Upper lobe of left lung (tissue), 6 donors: ENCODE measurements around the gene MAD2L1. TPM values are rescaled to one million over a fixed set of nuclear protein-coding genes. Genes with fewer than 3 reads are reported as not detected.

Source experiments
- ATAC-seq, 2 donors: fragments of 200-7000 bp; cut with Tn5 transposase; one replicate each; pipeline ENCODE4 v1.9.1; 2022; ENCODE audit warnings: mild to moderate bottlenecking in 2 of 2, moderate library complexity in 2 of 2; ENCODE audit not compliant: low FRiP score in 2 of 2
- DNase-seq, 2 donors: peaks; one replicate each; pipeline ENCODE4 v3.0.0-alpha.2; 2019 to 2020
- H3K27ac ChIP-seq, 4 donors: fragments of 200-600 bp; sonication (generic); one replicate each; pipeline ENCODE4 v1.5.1; 2016 to 2019
- H3K27me3 ChIP-seq, 4 donors: fragments of 200-600 bp; sonication (generic); one replicate each; pipeline ENCODE4 v1.5.1; 2017 to 2019
- H3K36me3 ChIP-seq, 4 donors: fragments of 200-600 bp; sonication (generic); one replicate each; pipeline ENCODE4 v1.5.1; 2016 to 2019
- H3K4me1 ChIP-seq, 4 donors: fragments of 200-600 bp; sonication (generic); one replicate each; pipeline ENCODE4 v1.5.1; 2018 to 2019
- H3K4me3 ChIP-seq, 4 donors: fragments of 200-600 bp; sonication (generic); one replicate each; pipeline ENCODE4 v1.5.1; 2017 to 2019; ENCODE audit warnings: mild to moderate bottlenecking in 2 of 4, moderate library complexity in 1 of 4
- H3K9me3 ChIP-seq, 4 donors: fragments of 200-600 bp; sonication (generic); one replicate each; pipeline ENCODE4 v1.5.1; 2018 to 2019
- CTCF ChIP-seq, 6 experiments: fragments of 450-650 bp in 4 of 6; fragments of 200-600 bp in 2 of 6; sonication (generic) in 2 of 6; IDR thresholded peaks; one replicate each; pipeline ENCODE4 v1.5.1; 2016 to 2019; ENCODE audit warnings: antibody characterized with exemption in 6 of 6
- EP300 ChIP-seq, 4 donors: sonication (generic); formaldehyde crosslinking; IDR thresholded peaks; one replicate each; pipeline ENCODE4 v1.5.1; 2017; ENCODE audit warnings: antibody characterized with exemption in 4 of 4, control low read depth in 2 of 4
- POLR2A ChIP-seq, 4 donors: fragments of 450-650 bp; IDR thresholded peaks; one replicate each; pipeline ENCODE4 v1.5.1; 2016 to 2017; ENCODE audit warnings: antibody characterized with exemption in 4 of 4, mild to moderate bottlenecking in 2 of 4
- POLR2AphosphoS5 ChIP-seq, 2 donors: sonication (generic); formaldehyde crosslinking; IDR thresholded peaks; one replicate each; pipeline ENCODE4 v1.5.1; 2017; ENCODE audit warnings: antibody characterized with exemption in 2 of 2
- WGBS, 2 donors: methylation state at CpG; one replicate each; pipeline ENCODE4 v1.1.5; 2017 to 2018; 5-methylcytosine and 5-hydroxymethylcytosine counted together
- total RNA-seq, 6 donors: library from RNA; depleted of rRNA in 4 of 6; stranded (reverse); fragments of >200 nt in 4 of 6; gene quantifications; one replicate each; pipeline versions ENCODE4 v1.1.0 to v1.2.1, GENCODE V29; 2016 to 2021
- donor health status: DM: no; HTN: no; CAD: no; lungs with moderate emphysema.
- donor health status: DM: no; HTN: yes; CAD: no; lungs with severe emphysema.

MAD2L1 gene
- total RNA-seq, 6 donors from 2014 or later = 1.7 to 4.3 (median 2.4) TPM; not detected in 1

DNA sequence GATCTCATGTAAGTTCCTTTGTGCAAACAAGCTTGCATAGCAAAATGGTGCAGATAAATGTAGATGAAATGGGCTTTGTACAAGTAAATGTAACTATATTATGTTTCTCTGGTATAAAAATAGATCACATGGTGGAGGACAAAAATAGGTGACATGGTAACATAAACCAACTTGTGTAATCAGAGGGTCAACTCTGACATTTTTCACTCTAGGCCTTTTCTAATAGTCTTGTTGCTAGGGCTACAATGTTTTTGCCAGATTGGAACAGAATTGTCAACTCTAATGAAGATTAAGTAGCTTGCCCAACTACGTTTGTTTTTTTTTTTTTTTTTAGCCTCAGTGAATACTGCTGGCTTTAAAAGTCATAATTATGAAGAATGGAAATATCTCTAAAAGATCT, 11.5 kb downstream of the MAD2L1 start:
- Histone ChIP-seq H3K4me3 (no peak overlapping the region), H3K27me3 (no peaks in the 10 kb centered on the region), H3K4me1 (peaks cover 0 to 7% (median 2%) of the 10 kb centered on the region in 4 donors), H3K9me3 (no peaks in the 10 kb centered on the region), H3K27ac (peak overlapping the region in 1 of 4 donors; percentile 11), H3K36me3 (no peaks in the 10 kb centered on the region)
- 32 to 33% methylated on average over 1 of the region's 1 CpG for WGBS, 2 donors
- no peak for TF ChIP-seq EP300 (IDR thresholded peaks at IDR 0.05)
- no peak for TF ChIP-seq CTCF (IDR thresholded peaks at IDR 0.05)
- no peak for TF ChIP-seq POLR2A (IDR thresholded peaks at IDR 0.05)
- no peak for TF ChIP-seq POLR2AphosphoS5 (IDR thresholded peaks at IDR 0.05)
- ATAC-seq (no peak), DNase-seq (no peak)

GRCh38 chr4:120053911-120054310, 12.7 kb downstream of the MAD2L1 start:
- Histone ChIP-seq H3K27me3 (no peaks in the 10 kb centered on the region), H3K9me3 (no peaks in the 10 kb centered on the region), H3K4me3 (no peak overlapping the region), H3K4me1 (peaks cover 0 to 10% (median 4%) of the 10 kb centered on the region in 4 donors), H3K27ac (peak overlapping the region in 1 of 4 donors; percentile 8), H3K36me3 (no peaks in the 10 kb centered on the region)
- DNase-seq (no peak), ATAC-seq (no peak)
- 59 to 87% methylated on average over 1 of the region's 1 CpG for WGBS, 2 donors
- TF ChIP-seq EP300 (IDR thresholded peaks at IDR 0.05) (no peak), POLR2A (IDR thresholded peaks at IDR 0.05) (no peak), CTCF (IDR thresholded peaks at IDR 0.05) (no peak), POLR2AphosphoS5 (IDR thresholded peaks at IDR 0.05) (no peak)

DNA sequence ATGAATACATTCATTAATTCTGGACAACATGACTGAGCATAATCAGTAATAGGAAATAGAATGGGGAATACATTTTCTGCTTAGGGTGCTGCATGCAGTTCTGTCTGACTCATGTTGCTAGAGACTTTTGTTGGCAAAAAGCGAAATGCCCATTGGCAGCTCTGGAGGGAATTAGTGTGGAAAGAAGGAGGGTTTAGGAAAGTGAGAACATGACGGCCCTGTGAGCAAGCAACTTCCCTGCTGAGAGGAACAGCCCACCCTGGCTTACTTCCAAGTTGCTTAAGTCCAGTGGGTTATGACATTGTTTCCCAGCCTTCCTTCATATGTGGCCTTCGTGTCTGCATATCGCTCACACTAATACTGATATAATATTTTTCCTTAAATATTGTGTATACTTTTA, 13.8 kb downstream of the MAD2L1 start:
- 49 to 56% methylated on average over 4 of the region's 4 CpGs for WGBS, 2 donors
- TF ChIP-seq POLR2A (IDR thresholded peaks at IDR 0.05) (no peak), EP300 (IDR thresholded peaks at IDR 0.05) (peak in 1 of 4 donors; percentile 14), CTCF (IDR thresholded peaks at IDR 0.05) (no peak), POLR2AphosphoS5 (IDR thresholded peaks at IDR 0.05) (peak; percentile 21 to 44)
- H3K36me3 ChIP-seq = no peaks in the 10 kb centered on the region
- peak overlapping the region in 1 of 4 donors; percentile 20 for H3K27ac ChIP-seq
- no peaks in the 10 kb centered on the region for H3K9me3 ChIP-seq
- H3K4me1 ChIP-seq = peaks cover 0 to 10% (median 4%) of the 10 kb centered on the region in 4 donors
- DNase-seq (peak in 1 of 2 donors; percentile 63), ATAC-seq (peak in 1 of 2 donors; percentile 43)
- H3K27me3 ChIP-seq = no peaks in the 10 kb centered on the region
- no peak overlapping the region for H3K4me3 ChIP-seq

- Histone ChIP-seq H3K27me3 (no peaks in the 10 kb centered on the region), H3K4me1 (peaks cover 0 to 10% (median 4%) of the 10 kb centered on the region in 4 donors), H3K4me3 (no peak overlapping the region), H3K27ac (no peak overlapping the region), H3K9me3 (no peaks in the 10 kb centered on the region), H3K36me3 (no peaks in the 10 kb centered on the region)
- TF ChIP-seq POLR2AphosphoS5 (IDR thresholded peaks at IDR 0.05) (no peak), CTCF (IDR thresholded peaks at IDR 0.05) (no peak), EP300 (IDR thresholded peaks at IDR 0.05) (no peak), POLR2A (IDR thresholded peaks at IDR 0.05) (no peak)
- DNase-seq (no peak), ATAC-seq (no peak)
- 68 to 69% methylated on average over 1 of the region's 1 CpG for WGBS, 2 donors
Measured at GRCh38 chr4:120051253-120051652, 15.4 kb downstream of the MAD2L1 start.
